Uterus (tissue), 2 donors: ENCODE results near the gene RAB12.

Experiments used
- CTCF ChIP-seq, 4 experiments: fragments of 200-600 bp in 2 of 4; fragments of 450-650 bp in 2 of 4; sonication (generic) in 2 of 4; IDR thresholded peaks; one replicate each; pipeline ENCODE4 v1.5.1; 2016 to 2019; ENCODE audit warnings: antibody characterized with exemption in 4 of 4, mild to moderate bottlenecking in 2 of 4, moderate library complexity in 1 of 4
- POLR2A ChIP-seq, 2 donors: fragments of 450-650 bp; IDR thresholded peaks; one replicate each; pipeline ENCODE4 v1.6.1; 2016; ENCODE audit warnings: antibody characterized with exemption in 2 of 2, mild to moderate bottlenecking in 1 of 2, moderate library complexity in 1 of 2

GRCh38 chr18:8559612-8560186 is 49.5 kb upstream of the RAB12 start:
- no peak for TF ChIP-seq CTCF (IDR thresholded peaks at IDR 0.05)
- TF ChIP-seq POLR2A (IDR thresholded peaks at IDR 0.05): no peak
